ENCODE measurements around the gene PPM1N.
"Not testable (repeated sequence)": the region's sequence is repeated elsewhere in the genome, so short reads cannot be mapped to it uniquely, and the experiment has no call there.

PPM1N gene

DNA sequence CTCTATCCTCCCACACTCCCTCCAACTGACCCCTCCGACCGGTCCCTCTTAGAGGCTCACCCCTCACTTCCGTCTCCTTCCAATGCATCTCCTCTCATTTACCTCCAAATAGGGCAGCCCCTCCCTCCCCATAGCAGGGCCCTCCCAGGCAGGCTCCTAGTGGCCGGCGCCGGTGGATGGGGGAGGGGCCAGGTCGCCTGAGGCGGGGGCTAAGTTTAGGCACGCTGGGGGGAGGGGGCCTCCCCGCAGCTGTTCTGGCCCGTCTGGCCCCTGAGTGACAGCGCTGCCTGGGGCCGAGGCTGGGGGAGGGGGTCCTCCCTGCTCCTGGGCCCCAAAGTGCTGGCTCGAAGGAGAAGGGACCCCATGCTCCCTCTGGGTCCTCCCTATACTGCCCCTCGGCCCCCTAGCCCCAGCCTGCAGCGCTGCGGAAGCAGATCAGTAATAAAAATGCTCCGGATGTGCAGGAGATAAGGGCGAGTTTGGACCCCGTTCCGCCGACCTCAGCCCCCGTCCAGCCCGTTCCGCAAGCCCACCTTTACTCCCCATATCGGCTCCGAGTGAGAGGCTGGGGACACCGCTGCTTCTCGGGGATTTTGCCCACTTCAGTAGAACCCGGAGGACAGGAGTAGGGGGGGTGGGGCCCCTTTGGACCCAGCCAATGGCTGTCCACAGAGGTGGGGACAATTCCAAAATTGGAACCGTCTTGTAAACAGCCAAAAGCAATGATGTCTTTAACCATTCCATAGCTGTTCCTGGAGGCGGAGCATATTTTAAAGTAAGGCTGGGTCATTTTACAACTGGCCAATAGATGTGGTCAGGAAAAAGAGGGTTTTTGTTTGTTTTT is 5.4 kb upstream of the PPM1N start:
- no peak for DNase-seq

DNA sequence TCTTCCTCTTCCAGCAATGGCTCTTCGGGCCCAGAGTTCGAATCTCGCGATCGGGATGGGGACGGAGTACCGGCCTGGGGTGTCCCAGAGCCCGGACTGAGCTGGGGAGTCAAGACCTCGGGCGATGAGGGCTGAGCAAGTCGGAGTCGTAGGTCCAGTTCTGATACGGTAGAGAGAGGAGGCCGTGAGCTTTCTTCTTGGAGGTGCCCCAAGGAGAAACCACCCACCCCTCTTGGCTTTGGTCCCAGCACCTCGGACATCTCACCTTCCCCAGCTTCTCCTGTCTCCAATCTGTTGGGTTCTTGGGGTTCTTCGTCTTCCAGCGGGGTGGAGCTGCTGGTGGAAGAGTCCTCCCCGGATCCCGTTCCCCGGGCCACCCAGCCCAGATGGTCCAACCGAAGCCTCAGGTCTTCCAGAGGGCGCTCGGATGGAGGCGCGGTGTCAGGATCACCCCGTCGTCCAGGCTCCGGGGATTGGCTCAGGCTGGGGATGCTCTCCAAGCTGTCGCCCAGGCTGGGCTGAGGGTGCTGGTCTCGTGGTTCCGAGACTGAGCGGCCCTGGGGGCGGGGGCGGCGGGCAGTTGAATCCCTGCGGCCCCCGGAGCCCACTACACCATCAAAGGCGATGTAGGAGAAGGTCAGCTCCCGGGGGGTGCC is 3.9 kb upstream of the PPM1N start:
- DNase-seq = no peak

DNA sequence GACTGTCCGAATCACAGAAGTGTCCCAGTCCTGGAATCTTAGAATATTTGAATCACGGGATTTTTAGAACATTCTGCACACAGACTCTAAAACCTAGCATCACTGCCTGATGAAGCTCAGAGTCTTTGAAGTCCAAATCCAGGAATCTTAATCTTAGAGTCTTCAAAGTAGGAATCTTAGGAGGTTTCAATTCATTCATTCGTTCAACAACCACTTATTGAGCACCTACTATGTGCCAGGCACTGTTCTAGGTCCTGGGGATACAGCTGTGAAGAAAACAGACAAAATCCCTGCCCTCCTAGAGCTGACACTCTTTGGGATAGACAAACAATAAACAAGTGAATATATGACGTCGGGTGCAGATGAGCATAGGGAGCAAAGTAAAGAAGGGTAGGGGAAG is 3.1 kb upstream of the PPM1N start:
- no peak for DNase-seq

DNA sequence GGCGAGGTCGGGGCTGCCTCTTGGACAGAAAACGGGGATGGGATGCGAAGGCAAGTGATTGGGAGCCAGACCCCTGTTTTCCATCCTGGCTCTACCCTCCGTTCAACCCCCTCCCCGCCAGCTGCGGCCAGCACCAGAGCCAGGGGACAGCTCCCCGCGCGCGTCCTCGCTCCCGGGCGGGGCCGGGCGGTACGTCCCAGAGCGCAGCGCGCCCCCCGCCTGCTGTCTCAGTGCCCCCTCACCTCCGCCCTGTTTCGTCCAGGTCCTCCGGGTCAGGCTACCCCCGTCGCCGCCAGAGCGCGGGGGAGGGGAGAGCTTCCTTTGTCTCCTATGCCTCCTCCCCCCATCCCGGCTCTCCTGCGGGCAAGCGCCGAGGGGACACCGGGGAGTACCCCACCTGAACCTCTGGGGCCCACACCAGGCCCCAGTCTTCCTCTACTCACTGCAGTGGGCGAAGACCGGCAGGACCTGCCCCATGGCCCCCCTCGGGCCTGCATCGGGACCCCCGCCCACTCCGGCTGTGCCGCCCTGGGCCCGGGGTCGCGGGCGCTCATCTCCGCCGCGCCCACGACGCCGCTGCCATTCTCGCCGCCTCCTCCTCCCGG is 1.8 kb upstream of the PPM1N start:
- DNase-seq = no peak

DNA sequence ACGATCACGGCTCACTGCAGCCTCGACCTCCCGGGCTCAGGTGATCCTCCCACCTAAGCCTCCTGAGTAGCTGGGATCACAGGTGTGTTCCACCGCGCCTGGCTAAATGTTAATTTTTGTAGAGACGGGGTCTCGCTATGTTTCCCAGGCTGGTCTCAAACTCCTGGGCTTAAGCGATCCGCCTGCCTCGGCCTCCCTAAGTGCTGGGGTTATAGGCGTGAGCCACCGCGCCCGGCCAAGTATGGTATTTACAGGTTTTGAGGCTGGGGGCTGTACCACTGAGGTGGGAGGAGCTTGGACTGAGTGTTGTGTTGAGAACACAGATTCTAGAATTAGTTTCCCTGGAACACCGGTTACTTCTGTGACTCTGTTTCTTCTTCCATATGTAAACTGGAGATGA is 452 bp upstream of the PPM1N start:
- DNase-seq = no peak

DNA sequence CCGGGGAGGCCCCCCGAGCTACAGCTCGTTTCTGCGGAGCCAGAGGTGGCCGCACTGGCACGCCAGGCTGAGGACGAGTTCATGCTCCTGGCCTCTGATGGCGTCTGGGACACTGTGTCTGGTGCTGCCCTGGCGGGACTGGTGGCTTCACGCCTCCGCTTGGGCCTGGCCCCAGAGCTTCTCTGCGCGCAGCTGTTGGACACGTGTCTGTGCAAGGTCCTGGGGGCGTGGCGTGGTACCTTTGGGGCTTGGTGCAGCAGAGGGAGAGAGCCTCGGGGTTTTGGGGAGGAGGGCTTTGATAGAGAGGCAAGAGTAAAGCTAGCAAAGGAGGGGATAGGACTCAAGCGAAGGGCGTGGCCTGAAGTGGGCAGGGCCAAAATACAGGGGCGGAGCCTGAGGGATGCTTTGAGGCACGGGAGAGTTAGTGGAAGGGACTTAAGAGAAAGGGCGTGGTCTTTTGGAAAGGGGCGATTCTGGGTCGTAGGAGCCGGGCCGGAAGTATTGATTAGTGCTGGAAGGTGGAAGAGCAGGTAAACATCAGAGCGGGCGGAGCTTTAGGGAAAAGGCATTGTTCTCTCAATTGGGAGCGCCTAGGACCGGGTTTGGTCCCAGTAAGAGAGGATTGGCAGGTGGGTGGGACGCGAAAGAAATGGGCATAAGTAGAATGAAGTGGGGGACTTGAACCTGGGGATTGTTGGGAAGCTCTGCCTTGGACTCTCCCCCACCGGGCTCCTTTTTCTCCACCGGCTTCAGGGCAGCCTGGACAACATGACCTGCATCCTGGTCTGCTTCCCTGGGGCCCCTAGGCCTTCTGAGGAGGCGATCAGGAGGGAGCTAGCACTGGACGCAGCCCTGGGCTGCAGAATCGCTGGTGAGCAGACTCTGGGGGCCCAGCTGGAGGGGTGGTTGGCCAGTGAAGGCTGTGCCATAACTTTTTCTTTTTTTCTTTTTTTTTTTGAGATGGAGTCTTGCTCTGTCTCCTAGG is 1.2 kb downstream of the PPM1N start:
- DNase-seq = no peak

DNA sequence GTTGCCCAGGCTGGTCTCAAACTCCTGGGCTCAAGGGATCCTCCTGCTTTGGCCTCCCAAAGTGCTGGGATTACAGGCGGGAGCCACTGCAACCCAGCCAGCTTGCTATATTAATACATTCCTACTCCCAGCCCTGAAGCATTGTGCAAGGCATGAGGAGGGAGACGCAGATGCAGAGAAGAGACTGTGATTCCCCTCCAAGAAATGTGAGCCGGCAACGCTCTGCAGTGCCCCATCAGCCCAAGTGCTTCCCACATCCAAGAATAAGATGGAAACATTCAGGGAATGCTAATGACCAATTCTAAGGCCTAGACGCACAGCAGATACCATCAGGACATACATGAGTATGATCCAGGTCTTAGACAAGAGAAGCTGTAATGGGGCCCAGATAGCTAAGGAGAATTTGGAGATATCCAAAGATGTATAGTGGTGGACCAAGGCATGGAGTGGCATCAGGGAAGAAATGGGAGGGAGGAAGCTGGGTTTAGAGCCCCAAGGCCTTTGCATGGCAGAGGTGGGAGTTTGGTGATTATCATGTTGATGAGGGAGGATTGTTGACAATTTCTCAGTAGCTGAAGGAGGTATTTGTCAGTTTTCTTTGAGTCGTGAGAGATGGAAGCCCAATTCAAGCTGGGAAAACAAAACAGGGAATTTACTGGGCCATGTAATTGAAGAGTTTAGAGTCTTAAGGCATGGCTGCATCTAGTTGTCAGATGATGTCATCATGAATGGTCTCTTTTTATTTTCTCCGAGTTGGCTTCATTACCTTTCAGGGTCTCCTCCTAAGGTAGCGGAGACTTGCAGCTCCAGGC is 2.9 kb downstream of the PPM1N start:
- DNase-seq = no peak

DNA sequence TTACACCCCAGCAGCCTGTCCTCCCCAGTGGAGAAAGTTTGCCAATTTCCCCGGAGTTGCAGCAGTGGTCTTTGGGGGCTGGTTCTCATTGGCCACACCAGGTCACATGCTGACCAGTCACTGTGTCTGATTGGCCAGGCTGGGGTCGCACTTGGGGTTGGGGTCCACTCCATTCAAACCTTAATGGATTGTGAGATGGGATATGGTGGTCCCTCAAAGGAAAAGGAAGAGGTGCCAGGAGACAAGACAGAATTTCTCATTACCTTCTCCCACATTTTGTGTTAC is 3.4 kb downstream of the PPM1N start:
- no peak for DNase-seq

DNA sequence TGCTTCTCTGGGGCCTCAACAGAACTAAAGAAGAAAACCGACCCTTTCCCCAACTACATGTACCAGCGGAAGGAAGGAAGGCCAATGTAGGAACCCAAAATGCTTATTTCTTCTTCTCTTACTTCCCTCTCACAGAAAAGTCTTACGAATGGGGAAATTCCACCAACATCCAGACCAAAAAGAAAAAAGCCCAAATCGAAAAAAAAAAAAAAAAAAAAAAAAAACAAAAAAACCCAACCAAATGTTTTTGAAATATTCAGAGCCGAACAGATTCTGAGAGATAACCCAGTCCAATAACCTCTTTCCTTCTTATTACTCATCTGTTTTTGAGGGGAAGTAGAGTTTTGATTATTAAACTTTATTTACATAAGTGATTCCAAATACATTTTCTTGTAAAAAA is 3.9 kb downstream of the PPM1N start:
- DNase-seq = no peak

DNA sequence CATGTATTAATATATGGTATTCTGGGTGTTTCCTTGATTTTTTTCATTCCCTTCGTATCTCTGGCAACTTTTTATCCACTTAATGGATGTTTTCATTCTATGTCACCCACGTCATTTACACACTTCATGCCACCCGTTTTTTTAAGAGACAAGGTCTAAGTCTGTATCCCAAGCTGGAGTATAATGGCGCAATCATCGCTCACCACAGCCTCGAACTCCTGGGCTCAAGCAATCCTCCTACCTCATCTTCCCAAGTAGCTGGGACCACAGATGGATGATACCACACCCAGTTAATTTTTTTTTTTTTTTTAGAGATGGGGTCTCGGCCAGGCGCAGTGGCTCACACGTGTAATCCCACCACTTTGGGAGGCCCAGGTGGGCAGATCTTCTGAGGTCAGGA is 5.7 kb downstream of the PPM1N start:
- no peak for DNase-seq

DNA sequence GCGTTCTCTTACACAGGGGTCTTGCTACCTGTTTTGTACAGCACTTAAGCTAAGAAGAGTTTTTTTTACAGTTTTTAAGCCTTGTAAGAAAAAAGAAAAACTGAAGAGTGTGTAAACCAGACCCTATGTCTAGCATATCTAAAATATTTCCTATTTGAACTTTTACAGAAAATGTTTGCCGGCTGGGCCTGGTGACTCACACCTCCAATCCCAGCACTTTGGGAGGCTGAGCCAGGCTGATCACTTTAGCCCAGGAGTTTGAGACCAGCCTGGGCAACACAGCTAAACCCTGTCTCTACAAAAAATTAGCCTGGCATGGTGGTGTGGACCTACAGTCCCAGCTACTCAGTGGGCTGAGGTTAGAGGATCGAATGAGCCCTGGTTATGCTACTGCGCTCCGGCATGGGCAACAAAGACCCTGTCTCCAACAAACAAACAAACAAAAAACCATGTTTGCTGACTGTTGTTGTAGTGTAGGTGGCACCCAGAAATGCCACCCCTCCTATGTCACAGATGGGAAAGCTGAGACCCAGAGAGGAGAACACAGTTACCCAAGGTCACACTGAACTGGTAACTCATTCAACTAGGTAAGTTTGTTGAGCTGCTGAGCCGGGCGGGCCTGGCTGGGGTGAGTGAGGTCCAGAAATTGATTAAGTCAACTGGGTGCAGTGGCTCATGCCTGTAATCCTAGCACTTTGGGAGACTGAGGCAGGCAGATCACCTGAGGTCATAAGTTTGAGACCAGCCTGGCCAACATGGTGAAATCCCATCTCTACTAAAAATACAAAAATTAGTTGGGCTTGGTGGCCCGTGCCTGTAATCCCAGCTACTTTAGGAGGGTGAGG is 7.1 kb downstream of the PPM1N start:
- no peak for DNase-seq

DNA sequence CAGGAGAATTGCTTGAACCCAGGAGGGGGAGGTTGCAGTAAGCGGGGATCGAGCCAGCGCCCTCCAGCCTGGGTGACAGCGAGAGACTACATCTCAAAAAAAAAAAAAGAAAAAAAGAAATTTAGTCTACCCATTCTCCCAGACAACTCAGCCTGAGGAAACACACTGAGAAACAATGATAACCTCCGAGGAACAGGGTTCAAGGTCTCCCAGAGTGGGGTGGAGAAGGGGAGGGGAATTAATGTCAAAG is 7.7 kb downstream of the PPM1N start:
- no peak for DNase-seq

DNA sequence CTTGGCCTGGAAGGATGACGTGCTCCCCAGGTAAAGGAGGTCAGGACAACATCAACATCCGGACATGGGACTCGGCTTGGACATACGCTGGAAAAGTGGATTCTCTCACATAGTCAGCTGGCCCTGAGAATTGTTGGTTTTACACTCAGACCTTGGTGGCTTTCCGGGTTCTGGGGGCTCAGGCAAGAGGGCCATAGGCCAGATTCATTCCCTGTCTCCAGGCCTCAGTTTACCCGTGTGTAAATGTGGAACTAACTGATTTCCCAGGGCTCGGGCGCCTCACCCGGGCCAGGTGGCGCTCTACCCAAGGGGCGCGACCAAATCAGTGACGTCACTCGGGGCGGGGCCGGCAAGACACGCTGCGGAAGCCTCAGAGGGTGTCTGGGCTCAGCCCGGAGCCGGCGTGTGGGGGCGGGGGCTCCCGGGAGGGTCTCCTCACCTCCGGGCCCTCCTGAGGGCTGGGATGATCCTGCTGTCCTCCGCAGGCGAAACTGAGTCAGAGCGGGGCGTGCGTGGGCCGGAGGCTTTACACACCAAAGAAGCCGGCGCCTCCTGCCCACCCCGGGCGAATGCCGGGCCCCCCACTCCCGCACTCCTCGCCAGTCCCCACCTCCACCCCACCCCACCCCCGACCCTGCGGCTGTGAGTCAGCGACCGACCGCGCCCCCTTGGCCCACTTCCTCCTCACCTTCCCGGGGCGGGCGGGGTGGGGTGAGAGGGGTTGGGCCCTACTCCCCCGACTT is 8.2 kb downstream of the PPM1N start:
- DNase-seq = peak; percentile 92

DNA sequence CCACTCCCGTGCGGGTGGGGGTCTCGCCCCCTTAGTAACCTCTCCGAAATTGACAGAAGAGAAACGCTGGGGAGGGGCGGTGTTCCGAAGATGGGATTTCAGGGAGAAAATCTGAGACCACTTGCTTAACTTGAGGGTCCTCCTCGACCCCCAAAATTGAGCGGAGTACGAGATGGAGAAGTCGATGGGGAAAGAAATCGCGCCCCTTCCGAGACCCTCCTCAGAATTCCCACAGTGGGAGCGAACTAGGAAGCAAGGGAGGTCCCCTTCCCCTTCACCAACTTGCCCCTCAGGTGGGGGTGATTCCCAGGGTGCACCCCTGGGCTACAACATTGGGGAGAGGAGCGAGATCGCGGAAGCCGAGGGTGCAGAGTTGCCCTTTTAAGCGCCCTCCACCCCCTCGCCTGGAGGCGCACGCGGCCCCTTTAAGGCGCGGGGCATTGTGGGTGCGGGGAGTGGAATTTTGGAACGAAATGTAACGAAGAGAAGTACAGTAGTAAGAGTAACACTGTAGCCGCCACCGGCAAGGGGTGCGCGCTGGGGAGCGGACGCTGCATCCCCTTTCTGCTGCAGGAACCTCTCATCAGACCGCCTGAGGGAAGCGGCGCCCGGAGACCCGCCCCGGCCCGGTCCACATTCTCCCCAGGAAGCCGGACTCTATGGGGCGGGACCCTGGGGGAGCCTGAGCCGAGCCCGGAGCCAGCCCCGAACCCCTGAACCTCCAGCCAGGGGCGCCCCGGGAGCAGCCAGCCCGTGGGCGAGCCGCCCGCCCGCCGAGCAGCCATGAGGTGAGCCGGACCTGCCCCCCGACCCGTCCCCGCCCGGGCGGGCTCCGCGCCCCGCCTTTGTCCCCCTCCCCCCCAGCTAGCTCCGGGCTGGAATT is 9.0 kb downstream of the PPM1N start, which contains the start of gene VASP:
TSS of gene VASP (plus strand) at position 491 of the 883 bp plus-strand sequence. CDS start at position 784, 293 bp downstream.
- peak; percentile 69 for DNase-seq

DNA sequence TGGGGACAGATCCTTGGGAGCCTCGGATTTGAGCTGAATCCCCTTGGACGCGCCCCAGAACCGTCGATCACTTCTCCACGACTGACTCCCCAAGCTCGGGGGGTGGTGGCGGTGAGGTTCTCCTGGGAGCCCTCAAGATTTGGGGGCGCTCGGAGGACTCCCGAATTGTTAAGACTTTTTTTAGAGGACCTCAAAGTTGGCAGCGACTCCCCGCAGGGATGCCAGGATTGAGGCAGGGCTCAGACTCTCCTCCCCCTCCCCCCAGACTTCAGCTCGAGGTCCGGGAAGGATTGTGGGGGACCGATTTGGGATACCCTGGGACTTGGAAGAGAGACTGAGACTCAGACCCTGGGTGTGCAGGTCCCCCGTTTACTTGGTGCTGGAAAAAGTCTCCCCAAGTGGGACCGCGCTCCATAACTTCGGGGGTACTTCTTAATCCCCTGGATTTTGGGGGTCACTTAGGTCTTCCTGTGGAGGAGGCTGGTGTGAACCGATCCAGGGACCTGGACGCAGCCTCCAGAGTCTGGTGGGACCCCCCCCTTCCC is 9.7 kb downstream of the PPM1N start:
- DNase-seq = no peak

DNA sequence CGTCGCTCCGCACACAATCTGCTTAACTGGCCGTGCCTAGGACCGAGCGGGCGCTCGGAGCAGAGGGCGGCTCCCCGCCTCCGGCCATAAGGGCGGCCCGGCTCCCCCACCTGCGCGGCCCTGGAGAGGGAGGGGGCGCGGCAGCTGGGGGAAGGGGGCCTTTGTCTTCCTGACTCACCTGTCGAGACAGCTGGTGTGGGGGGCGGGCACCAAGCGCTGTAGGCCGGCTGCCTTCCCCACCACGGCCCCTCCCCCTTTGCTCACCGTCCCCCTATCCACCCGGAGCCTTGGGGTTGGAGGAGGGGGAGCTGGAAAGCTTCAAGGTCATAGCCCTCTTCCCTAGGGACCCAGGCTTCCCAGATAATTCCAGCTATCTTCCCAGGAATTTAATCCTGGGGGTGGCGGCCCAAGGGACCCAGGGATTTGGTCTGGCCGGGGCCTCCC is 10.2 kb downstream of the PPM1N start:
- DNase-seq = peak; percentile 93

DNA sequence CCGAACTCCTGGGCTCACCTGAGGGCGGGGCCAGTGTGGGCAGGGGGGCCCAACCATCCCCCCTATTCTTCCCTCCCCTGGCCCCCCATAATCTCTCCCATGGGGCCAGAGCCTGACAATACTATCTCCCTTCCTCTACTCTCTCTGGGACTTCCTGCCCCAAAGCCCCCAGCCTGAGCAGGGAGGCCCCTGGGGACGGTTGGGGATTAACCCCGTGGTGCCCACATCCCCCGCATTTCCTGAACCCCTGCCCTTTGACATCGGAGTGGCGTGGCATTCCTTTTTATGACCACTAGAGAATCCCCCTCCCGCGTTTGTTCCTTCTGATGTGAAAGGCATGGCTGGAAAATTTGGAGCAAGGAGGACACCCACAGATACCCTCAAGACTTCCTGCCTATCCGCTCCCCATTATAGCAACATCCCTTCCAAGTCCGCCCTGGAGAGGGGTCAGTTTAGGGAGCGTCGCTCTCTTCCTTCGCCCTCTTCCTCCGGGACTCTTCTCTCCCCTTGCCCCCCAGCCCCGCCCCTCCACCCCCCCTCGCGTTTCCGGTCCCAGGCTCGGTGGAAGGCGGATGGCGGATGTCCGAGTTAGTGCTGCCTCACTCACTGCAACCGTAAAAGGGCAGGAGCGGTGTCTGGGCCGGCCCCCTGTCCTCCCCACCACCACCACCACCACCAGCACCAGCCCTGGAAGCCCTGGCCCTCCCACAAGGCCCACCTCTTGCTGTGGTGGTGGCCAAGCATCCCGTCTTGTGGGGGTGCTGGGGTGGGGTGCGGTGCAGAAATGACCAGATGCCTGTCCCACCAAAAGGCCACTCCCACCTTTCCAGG is 10.8 kb downstream of the PPM1N start:
- DNase-seq = no peak

DNA sequence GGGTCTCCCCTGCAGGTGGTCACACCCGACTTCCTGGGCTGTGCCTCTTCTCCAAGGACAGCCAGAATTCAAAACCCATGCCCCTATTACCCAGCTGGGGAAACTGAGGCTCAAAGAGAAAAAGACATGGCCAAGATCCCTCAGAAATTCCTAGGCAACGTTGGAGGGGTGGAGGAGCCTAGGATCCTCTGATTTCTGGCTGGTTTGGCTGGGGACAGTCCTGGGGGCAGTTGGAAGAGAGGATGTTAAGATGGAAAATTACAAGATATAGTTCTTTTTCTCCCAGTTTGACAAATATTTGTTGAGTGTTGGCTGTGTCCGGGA is 11.4 kb downstream of the PPM1N start:
- no peak for DNase-seq

DNA sequence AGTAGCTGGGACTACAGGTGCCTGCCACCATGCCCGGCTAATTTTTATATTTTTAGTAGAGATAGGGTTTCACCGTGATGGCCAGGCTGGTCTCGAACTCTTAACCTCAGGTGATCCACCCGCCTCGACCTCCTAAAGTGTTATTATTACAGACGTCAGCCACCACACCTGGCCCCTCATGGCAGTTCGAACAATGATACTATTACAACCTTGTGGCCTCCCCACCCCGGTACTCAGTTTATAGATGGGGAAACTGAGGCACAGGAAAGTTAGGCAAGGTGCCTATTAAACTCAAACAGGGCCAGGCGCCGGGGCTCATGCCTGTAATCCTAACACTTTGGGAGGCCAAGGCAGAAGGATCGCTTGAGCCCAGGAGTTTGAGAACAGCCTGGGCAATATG is 12.1 kb downstream of the PPM1N start:
- not testable (repeated sequence) for DNase-seq

Data from NCI-H2171 (cell line).